ENCODE measurements around the gene PTPRN2. TPM values are rescaled to one million over a fixed set of nuclear protein-coding genes. Genes with fewer than 3 reads are reported as not detected.

Gene PTPRN2
- total RNA-seq, 2 donors from 2014 or later: 26.1 to 55.5 TPM

GRCh38 chr7:157977717-157978496 lies 609.7 kb downstream of the PTPRN2 start:
- no peak overlapping the region for H3K27ac ChIP-seq
- no peaks in the 10 kb centered on the region for H3K9me3 ChIP-seq
- no peak for TF ChIP-seq CTCF (IDR thresholded peaks at IDR 0.05)
- no peak for TF ChIP-seq POLR2A (IDR thresholded peaks at IDR 0.05)
- no peak for TF ChIP-seq POLR2AphosphoS5 (IDR thresholded peaks at IDR 0.05)
- H3K36me3 ChIP-seq: no peaks in the 10 kb centered on the region
- intact Hi-C loops (cut with DNase I): no loop called here
- no peaks in the 10 kb centered on the region for H3K27me3 ChIP-seq (replicated peaks; ENCODE audit: insufficient read depth)
- WGBS: 75% methylated on average over 20 of the region's 20 CpGs
- no peak overlapping the region for H3K4me3 ChIP-seq
- DNase-seq (ENCODE audit: low spot score): no peak
- no peaks in the 10 kb centered on the region for H3K4me1 ChIP-seq (replicated peaks)

- intact Hi-C loops (cut with DNase I): no loop called here
- TF ChIP-seq POLR2A (IDR thresholded peaks at IDR 0.05) (no peak), POLR2AphosphoS5 (IDR thresholded peaks at IDR 0.05) (no peak), CTCF (IDR thresholded peaks at IDR 0.05) (no peak)
- H3K27ac ChIP-seq: no peak overlapping the region
- DNase-seq (ENCODE audit: low spot score): no peak
- H3K9me3 ChIP-seq: no peaks in the 10 kb centered on the region
- no peaks in the 10 kb centered on the region for H3K36me3 ChIP-seq
- no peaks in the 10 kb centered on the region for H3K27me3 ChIP-seq (replicated peaks; ENCODE audit: insufficient read depth)
- no peaks in the 10 kb centered on the region for H3K4me1 ChIP-seq (replicated peaks)
- no peak overlapping the region for H3K4me3 ChIP-seq
- whole genome bisulfite sequencing: 85% methylated on average over 5 of the region's 5 CpGs
Observed at GRCh38 chr7:157977306-157977705, 610.3 kb downstream of the PTPRN2 start.

GRCh38 chr7:157976406-157976805 lies 611.2 kb downstream of the PTPRN2 start:
- no peaks in the 10 kb centered on the region for H3K36me3 ChIP-seq
- no peak for DNase-seq (ENCODE audit: low spot score)
- no peak overlapping the region for H3K4me3 ChIP-seq
- intact Hi-C loops (cut with DNase I): no loop called here
- no peaks in the 10 kb centered on the region for H3K4me1 ChIP-seq (replicated peaks)
- no peak for TF ChIP-seq POLR2A (IDR thresholded peaks at IDR 0.05)
- no peak for TF ChIP-seq POLR2AphosphoS5 (IDR thresholded peaks at IDR 0.05)
- no peak for TF ChIP-seq CTCF (IDR thresholded peaks at IDR 0.05)
- H3K27me3 ChIP-seq (replicated peaks; ENCODE audit: insufficient read depth): no peaks in the 10 kb centered on the region
- 94% methylated on average over 10 of the region's 10 CpGs for WGBS
- no peaks in the 10 kb centered on the region for H3K9me3 ChIP-seq
- H3K27ac ChIP-seq: no peak overlapping the region

GRCh38 chr7:157975401-157976372 lies 611.9 kb downstream of the PTPRN2 start:
- Histone ChIP-seq H3K4me1 (replicated peaks) (no peaks in the 10 kb centered on the region), H3K27ac (no peak overlapping the region), H3K4me3 (no peak overlapping the region), H3K36me3 (no peaks in the 10 kb centered on the region), H3K9me3 (no peaks in the 10 kb centered on the region), H3K27me3 (replicated peaks; ENCODE audit: insufficient read depth) (no peaks in the 10 kb centered on the region)
- intact Hi-C loops (cut with DNase I): no loop called here
- DNase-seq (ENCODE audit: low spot score): no peak
- no peak for TF ChIP-seq POLR2AphosphoS5 (IDR thresholded peaks at IDR 0.05)
- TF ChIP-seq POLR2A (IDR thresholded peaks at IDR 0.05): no peak
- no peak for TF ChIP-seq CTCF (IDR thresholded peaks at IDR 0.05)
- 91% methylated on average over 21 of the region's 21 CpGs for WGBS
